Measurements from ENCODE around the gene TPSG1.

Gene TPSG1

DNA sequence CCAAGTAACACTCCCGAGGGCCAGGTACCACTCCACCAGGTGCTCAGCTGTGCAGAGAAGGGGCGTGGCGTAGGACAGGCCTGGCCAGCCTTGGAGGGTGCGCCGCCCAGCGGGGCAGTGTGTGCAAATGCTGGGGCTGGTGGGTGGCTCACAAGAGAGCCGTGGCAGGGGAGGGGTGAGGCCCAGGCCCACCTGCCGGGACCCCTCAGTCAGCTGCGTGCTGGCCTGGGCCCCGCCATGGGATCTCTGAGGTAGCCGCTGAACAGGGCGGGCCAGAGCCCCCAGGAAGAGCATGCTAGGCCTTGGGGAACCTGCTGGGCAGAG lies 8.8 kb downstream of the TPSG1 start:
- H3K4me3 ChIP-seq (ENCODE audit: low read depth, low read length): no peak overlapping the region
- TF ChIP-seq, protein P1, sequence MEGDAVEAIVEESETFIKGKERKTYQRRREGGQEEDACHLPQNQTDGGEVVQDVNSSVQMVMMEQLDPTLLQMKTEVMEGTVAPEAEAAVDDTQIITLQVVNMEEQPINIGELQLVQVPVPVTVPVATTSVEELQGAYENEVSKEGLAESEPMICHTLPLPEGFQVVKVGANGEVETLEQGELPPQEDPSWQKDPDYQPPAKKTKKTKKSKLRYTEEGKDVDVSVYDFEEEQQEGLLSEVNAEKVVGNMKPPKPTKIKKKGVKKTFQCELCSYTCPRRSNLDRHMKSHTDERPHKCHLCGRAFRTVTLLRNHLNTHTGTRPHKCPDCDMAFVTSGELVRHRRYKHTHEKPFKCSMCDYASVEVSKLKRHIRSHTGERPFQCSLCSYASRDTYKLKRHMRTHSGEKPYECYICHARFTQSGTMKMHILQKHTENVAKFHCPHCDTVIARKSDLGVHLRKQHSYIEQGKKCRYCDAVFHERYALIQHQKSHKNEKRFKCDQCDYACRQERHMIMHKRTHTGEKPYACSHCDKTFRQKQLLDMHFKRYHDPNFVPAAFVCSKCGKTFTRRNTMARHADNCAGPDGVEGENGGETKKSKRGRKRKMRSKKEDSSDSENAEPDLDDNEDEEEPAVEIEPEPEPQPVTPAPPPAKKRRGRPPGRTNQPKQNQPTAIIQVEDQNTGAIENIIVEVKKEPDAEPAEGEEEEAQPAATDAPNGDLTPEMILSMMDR (IDR thresholded peaks at IDR 0.05; ENCODE audit: low read depth, low read length): no peak

DNA sequence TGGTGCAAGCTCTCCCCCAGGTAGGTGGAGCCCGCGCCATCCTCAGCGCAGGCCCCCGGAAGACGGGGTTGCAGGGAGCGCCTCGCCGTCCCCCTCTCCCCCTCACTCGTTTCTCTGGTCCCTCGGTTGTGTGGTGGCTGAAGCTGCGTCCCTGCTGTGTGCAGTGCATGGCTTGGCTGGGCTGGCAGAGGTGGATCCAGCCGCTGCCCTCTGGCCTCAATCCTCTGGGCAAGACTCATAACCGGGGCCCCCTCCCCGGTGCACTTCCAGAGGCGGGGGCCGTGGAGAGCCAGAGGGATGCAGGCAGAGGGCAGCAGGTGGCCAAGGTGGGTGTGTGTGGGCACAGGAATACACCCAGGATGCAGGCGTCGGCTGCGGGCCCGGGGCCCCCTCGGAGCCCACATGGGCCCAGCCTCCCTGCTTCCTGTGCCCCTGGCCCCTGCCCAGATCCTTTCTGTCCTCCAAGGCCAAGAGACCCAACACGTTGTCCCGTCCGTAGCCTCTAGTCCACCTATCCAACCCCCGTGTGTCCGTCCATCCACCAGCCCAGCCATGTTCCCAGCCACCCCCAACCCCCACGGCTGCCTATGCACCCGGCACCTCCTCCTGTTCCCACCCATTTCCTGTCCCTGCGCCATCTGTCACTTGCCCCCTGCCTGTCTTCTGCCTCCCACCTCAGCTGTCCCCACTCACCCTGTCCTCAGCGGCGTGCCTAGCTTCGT lies 9.3 kb downstream of the TPSG1 start:
- TF ChIP-seq, protein P1 (IDR thresholded peaks at IDR 0.05; ENCODE audit: low read depth, low read length): no peak
- no peak overlapping the region for H3K4me3 ChIP-seq (ENCODE audit: low read depth, low read length)

DNA sequence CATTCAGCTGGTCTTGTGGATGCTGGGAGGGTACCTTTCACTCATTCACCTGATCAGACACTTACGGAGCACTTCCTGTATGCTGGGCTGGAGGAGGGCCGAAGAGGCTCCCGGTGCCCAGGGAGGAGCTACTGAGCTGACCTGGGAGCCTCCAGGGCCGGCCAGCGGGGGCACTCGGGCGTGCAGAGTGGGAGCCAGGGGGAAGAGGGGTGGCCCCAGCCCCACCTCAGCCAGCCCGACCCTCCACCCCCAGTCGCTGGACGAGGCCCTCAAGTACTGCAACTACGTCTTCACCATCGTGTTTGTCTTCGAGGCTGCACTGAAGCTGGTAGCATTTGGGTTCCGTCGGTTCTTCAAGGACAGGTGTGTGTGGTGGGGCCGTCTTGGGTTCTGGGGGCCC lies 10.3 kb downstream of the TPSG1 start:
- H3K4me3 ChIP-seq (ENCODE audit: low read depth, low read length): no peak overlapping the region
- TF ChIP-seq, protein P1 (IDR thresholded peaks at IDR 0.05; ENCODE audit: low read depth, low read length): no peak

DNA sequence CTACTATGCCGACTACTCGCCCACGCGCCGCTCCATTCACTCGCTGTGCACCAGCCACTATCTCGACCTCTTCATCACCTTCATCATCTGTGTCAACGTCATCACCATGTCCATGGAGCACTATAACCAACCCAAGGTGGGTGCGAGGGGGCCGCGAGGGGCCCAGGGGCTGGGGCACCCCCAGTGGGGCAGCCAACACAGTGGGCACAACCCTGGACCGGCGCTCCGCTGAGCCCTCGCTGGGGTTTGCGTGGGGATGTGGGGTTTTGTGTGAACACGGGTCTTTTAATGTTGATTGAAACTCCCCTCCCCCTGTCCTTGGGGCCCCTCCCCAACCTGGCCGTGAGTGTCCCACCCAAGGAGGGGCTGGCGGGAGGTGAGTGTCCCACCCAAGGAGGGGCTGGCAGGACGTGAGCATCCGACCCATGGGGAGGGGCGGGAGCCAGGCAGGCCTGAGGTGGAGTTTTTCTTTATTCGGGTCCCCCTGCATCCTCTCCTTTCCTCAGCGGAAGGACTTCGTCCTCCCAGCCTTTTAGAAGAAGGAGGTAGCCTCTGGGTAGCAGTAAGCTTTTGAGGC lies 11.2 kb downstream of the TPSG1 start:
- TF ChIP-seq, protein P1 (IDR thresholded peaks at IDR 0.05; ENCODE audit: low read depth, low read length): no peak
- no peak overlapping the region for H3K4me3 ChIP-seq (ENCODE audit: low read depth, low read length)

DNA sequence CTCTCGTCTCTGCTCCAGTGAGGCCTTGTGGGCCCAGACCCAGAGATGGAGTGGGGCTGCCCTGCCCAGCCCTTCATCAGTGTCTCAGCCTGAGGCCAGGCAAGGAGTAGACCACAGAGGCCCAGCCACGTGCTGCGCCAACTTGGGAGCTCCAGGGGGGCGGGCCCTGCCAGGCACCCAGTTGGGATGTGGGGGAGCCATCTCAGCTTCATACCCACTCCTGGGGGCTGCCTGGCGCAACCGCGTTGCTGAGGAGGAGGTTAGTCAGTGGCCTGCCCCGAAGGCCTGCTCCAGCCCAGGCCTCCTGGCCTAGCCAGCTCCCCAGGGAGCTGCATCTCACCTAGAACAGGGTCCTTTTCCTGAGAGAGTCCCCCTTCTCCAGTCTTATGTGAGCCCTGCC lies 11.8 kb downstream of the TPSG1 start:
- no peak overlapping the region for H3K4me3 ChIP-seq (ENCODE audit: low read depth, low read length)
- TF ChIP-seq, protein P1 (IDR thresholded peaks at IDR 0.05; ENCODE audit: low read depth, low read length): no peak

DNA sequence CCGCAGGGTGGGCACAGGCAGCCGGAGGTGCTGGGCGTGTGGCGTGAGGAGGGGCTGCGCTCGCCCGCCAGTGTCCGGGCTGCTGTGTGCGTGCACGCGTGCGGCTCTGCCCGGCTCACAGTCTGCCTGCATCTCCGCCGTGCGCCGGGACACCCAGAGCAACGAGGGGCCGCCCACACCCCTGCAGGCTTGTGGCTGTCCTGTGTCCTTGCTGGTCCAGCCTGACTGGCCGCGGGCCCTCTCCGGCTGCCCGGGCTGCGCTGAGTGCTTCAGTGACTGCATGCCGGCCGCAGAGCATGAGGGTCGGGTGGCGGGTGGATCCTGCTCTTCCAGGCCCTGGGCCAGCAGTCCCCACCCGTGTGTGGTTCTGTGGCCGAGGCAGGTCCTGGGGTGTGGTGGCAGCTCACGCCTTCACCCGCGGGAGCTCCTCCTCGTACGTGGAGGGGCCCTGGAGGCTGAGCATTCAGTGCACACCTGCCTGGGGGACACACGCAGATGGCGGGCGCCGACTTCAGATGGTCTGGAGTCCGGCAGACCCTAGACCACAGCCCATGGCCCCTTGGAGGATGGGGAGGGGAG lies 12.4 kb downstream of the TPSG1 start:
- TF ChIP-seq, protein P1 (IDR thresholded peaks at IDR 0.05; ENCODE audit: low read depth, low read length): no peak
- no peak overlapping the region for H3K4me3 ChIP-seq (ENCODE audit: low read depth, low read length)
